DOHH2 (cell line): ENCODE measurements around the gene AHRR.

ENCODE experiments used
- EZH2phosphoT487 ChIP-seq: fragments of 200-600 bp; sonication (generic); IDR thresholded peaks from 2 replicates; pipeline ENCODE4 v1.6.1; 2017; ENCODE audit warnings: borderline replicate concordance, mild to moderate bottlenecking, antibody characterized with exemption, low read length, moderate library complexity, mixed read lengths
- TF ChIP-seq, protein P1 (sequence below): fragments of 200-600 bp; sonication (generic); IDR thresholded peaks from one replicate; pipeline ENCODE4 v1.5.1; 2014; ENCODE audit warnings: antibody characterized with exemption, mild to moderate bottlenecking, low read depth, low read length; ENCODE audit not compliant: poor library complexity, severe bottlenecking

DNA sequence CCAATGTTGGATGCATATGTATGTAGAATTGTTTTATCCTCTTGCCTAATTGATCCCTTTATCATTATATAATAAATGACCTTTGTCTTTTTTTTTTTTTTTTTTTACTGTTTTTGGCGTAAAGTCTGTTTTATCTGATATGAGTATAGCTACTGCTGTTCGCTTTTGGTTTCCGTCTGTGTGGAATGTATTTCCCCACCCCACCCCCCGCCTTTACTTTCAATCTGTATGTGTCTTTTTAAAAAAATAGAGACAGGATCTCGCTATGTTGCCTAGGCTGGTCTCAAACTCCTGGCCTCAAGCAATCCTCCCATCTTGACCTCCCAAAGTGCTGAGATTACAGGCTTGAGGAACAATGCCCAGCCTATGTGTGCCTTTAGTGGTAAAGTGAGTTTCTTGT, 11.3 kb downstream of the AHRR start:
- TF ChIP-seq, protein P1, sequence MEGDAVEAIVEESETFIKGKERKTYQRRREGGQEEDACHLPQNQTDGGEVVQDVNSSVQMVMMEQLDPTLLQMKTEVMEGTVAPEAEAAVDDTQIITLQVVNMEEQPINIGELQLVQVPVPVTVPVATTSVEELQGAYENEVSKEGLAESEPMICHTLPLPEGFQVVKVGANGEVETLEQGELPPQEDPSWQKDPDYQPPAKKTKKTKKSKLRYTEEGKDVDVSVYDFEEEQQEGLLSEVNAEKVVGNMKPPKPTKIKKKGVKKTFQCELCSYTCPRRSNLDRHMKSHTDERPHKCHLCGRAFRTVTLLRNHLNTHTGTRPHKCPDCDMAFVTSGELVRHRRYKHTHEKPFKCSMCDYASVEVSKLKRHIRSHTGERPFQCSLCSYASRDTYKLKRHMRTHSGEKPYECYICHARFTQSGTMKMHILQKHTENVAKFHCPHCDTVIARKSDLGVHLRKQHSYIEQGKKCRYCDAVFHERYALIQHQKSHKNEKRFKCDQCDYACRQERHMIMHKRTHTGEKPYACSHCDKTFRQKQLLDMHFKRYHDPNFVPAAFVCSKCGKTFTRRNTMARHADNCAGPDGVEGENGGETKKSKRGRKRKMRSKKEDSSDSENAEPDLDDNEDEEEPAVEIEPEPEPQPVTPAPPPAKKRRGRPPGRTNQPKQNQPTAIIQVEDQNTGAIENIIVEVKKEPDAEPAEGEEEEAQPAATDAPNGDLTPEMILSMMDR, result no peak
- no peak for TF ChIP-seq EZH2phosphoT487
